ENCODE measurements around the gene FBRSL1.

The FBRSL1 gene

GRCh38 chr12:132511516-132512196, 21.7 kb downstream of the FBRSL1 start:
- no peak for DNase-seq (ENCODE audit: low read depth)

GRCh38 chr12:132512197-132513069, 22.5 kb downstream of the FBRSL1 start:
- DNase-seq (ENCODE audit: low read depth) = no peak

GRCh38 chr12:132513070-132513398, 23.1 kb downstream of the FBRSL1 start:
- no peak for DNase-seq (ENCODE audit: low read depth)

GRCh38 chr12:132513458-132514135, 23.6 kb downstream of the FBRSL1 start:
- DNase-seq (ENCODE audit: low read depth) = no peak

GRCh38 chr12:132514216-132514820, 24.4 kb downstream of the FBRSL1 start:
- DNase-seq (ENCODE audit: low read depth) = no peak

- no peak for DNase-seq (ENCODE audit: low read depth)
Measured at GRCh38 chr12:132514838-132515237, 24.9 kb downstream of the FBRSL1 start.

GRCh38 chr12:132516095-132517012, 26.4 kb downstream of the FBRSL1 start:
- DNase-seq (ENCODE audit: low read depth) = no peak

GRCh38 chr12:132517013-132517739, 27.2 kb downstream of the FBRSL1 start:
- no peak for DNase-seq (ENCODE audit: low read depth)

GRCh38 chr12:132517740-132518100, 27.8 kb downstream of the FBRSL1 start:
- DNase-seq (ENCODE audit: low read depth) = no peak

GRCh38 chr12:132518354-132518992, 28.5 kb downstream of the FBRSL1 start:
- no peak for DNase-seq (ENCODE audit: low read depth)

GRCh38 chr12:132520421-132521199, 30.7 kb downstream of the FBRSL1 start:
- DNase-seq (ENCODE audit: low read depth) = no peak

- no peak for DNase-seq (ENCODE audit: low read depth)
Measured at GRCh38 chr12:132521200-132521580, 31.2 kb downstream of the FBRSL1 start.

- DNase-seq (ENCODE audit: low read depth) = no peak
Measured at GRCh38 chr12:132521712-132522292, 31.9 kb downstream of the FBRSL1 start.

GRCh38 chr12:132522592-132523380, 32.8 kb downstream of the FBRSL1 start:
- DNase-seq (ENCODE audit: low read depth) = no peak

- DNase-seq (ENCODE audit: low read depth) = peak; percentile 66
Measured at GRCh38 chr12:132523576-132524331, 33.8 kb downstream of the FBRSL1 start.

GRCh38 chr12:132524405-132524804, 34.5 kb downstream of the FBRSL1 start:
- DNase-seq (ENCODE audit: low read depth) = no peak

- DNase-seq (ENCODE audit: low read depth) = no peak
Measured at GRCh38 chr12:132525011-132525832, 35.3 kb downstream of the FBRSL1 start.
